DOHH2 (cell line): Measurements from ENCODE around the gene ST6GALNAC5.
"Not testable (repeated sequence)": the region's sequence is repeated elsewhere in the genome, so short reads cannot be mapped to it uniquely, and the experiment has no call there.

Experiments used
- H3F3A ChIP-seq: fragments of 200-600 bp; sonication (generic), shearing (Covaris generic); 2 replicates; pipeline ENCODE4 v1.6.0; 2016; ENCODE audit warnings: antibody characterized with exemption, mild to moderate bottlenecking; ENCODE audit not compliant: control insufficient read depth, insufficient read depth
- H3K27ac ChIP-seq: fragments of 200-600 bp; sonication (generic); 2 replicates; pipeline ENCODE4 v1.5.1; 2014; ENCODE audit warnings: low read depth, mild to moderate bottlenecking, low read length, moderate library complexity
- H3K27me3 ChIP-seq: fragments of 200-600 bp; sonication (generic); 2 replicates; pipeline ENCODE4 v1.6.1; 2014; ENCODE audit warnings: mild to moderate bottlenecking, low read length, mixed read lengths; ENCODE audit not compliant: control insufficient read depth
- H3K36me3 ChIP-seq: fragments of 200-600 bp; sonication (generic); 2 replicates; pipeline ENCODE4 v1.6.1; 2014; ENCODE audit warnings: mild to moderate bottlenecking, low read length, moderate library complexity, mixed read lengths; ENCODE audit not compliant: control insufficient read depth
- H3K4me1 ChIP-seq: fragments of 200-600 bp; sonication (generic); 2 replicates; pipeline ENCODE4 v1.6.1; 2014; ENCODE audit warnings: mild to moderate bottlenecking, low read length, mixed read lengths; ENCODE audit not compliant: control insufficient read depth
- H3K4me2 ChIP-seq: fragments of 200-600 bp; sonication (generic); 2 replicates; pipeline ENCODE4 v1.6.0; 2014; ENCODE audit warnings: mild to moderate bottlenecking, low read length, moderate library complexity
- H3K4me3 ChIP-seq: fragments of 200-600 bp; sonication (generic); 2 replicates; pipeline ENCODE4 v1.5.1; 2014; ENCODE audit warnings: mild to moderate bottlenecking, low read length, mixed read lengths
- H3K79me2 ChIP-seq: fragments of 200-600 bp; sonication (generic); 2 replicates; pipeline ENCODE4 v1.6.1; 2014; ENCODE audit warnings: mild to moderate bottlenecking, low read length, mixed read lengths; ENCODE audit not compliant: control insufficient read depth
- H3K9me2 ChIP-seq: fragments of 200-600 bp; sonication (generic); replicated peaks from 2 replicates; pipeline ENCODE4 v1.6.1; 2014; ENCODE audit warnings: mild to moderate bottlenecking, low read length, mixed read lengths; ENCODE audit not compliant: control insufficient read depth
- H3K9me3 ChIP-seq: fragments of 200-600 bp; sonication (generic); 2 replicates; pipeline ENCODE4 v1.6.1; 2014; ENCODE audit warnings: antibody characterized with exemption, low read length, mixed read lengths; ENCODE audit not compliant: control insufficient read depth, insufficient read depth
- H4K20me1 ChIP-seq: fragments of 200-600 bp; sonication (generic); 2 replicates; pipeline ENCODE4 v1.6.0; 2014; ENCODE audit warnings: low read depth, mild to moderate bottlenecking, antibody characterized with exemption, low read length, moderate library complexity; ENCODE audit not compliant: control insufficient read depth, insufficient read depth
- EZH2phosphoT487 ChIP-seq: fragments of 200-600 bp; sonication (generic); IDR thresholded peaks from 2 replicates; pipeline ENCODE4 v1.6.1; 2017; ENCODE audit warnings: borderline replicate concordance, mild to moderate bottlenecking, antibody characterized with exemption, low read length, moderate library complexity, mixed read lengths
- TF ChIP-seq, protein P1 (sequence below): fragments of 200-600 bp; sonication (generic); IDR thresholded peaks from one replicate; pipeline ENCODE4 v1.5.1; 2014; ENCODE audit warnings: antibody characterized with exemption, mild to moderate bottlenecking, low read depth, low read length; ENCODE audit not compliant: poor library complexity, severe bottlenecking

Gene ST6GALNAC5

DNA sequence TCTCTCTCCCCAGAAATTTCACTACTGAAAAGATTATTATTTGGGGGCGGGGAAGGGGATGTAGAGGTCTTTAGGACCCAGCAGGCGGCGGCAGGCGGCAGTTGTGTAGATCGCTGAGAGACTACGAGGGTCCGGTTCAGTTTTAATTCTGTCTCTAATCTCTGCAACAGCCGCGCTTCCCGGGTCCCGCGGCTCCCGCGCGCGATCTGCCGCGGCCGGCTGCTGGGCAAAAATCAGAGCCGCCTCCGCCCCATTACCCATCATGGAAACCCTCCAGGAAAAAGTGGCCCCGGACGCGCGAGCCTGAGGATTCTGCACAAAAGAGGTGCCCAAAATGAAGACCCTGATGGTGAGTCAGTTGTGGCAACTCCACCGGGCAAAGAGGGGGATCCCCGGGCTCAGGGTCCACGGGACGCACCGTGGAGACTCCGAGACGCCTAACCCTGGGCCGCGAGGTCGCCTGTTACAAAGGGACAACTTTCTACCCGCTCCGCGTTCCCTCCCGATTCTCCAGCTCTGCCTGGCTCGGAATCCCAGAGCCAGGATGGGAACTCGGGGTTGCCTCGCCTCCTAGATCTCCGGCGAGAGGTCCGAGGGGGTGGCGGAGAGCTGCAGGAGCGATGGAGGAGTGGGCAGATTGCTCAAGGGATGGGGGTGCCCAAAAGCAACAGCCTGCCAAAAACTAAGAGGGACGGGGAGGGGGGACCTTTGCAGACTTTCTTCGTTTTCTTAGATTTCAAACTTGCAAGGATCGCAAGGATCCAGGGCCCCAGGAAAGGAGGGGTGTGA is at the start of gene ST6GALNAC5:
TSS of gene ST6GALNAC5 (plus strand) at position 139 of the 789 bp plus-strand sequence.
- Histone ChIP-seq H3K9me3 (no peaks in the 10 kb centered on the region), H3K27me3 (no peaks in the 10 kb centered on the region), H3K4me2 (no peak within 1 kb of the TSS), H3K4me3 (no peak within 1 kb of the TSS), H3K27ac (no peak within 1 kb of the TSS), H4K20me1 (no peaks in the 10 kb centered on the region), H3K36me3 (no peaks in the 10 kb centered on the region), H3K4me1 (peaks cover 9% of the 10 kb centered on the region), H3F3A (no peaks in the 10 kb centered on the region), H3K9me2 (no peaks in the 10 kb centered on the region), H3K79me2 (no peaks in the 10 kb centered on the region)
- no peak for TF ChIP-seq EZH2phosphoT487
- TF ChIP-seq, protein P1, sequence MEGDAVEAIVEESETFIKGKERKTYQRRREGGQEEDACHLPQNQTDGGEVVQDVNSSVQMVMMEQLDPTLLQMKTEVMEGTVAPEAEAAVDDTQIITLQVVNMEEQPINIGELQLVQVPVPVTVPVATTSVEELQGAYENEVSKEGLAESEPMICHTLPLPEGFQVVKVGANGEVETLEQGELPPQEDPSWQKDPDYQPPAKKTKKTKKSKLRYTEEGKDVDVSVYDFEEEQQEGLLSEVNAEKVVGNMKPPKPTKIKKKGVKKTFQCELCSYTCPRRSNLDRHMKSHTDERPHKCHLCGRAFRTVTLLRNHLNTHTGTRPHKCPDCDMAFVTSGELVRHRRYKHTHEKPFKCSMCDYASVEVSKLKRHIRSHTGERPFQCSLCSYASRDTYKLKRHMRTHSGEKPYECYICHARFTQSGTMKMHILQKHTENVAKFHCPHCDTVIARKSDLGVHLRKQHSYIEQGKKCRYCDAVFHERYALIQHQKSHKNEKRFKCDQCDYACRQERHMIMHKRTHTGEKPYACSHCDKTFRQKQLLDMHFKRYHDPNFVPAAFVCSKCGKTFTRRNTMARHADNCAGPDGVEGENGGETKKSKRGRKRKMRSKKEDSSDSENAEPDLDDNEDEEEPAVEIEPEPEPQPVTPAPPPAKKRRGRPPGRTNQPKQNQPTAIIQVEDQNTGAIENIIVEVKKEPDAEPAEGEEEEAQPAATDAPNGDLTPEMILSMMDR = no peak

- H3K27me3 ChIP-seq = no peaks in the 10 kb centered on the region
- H3F3A ChIP-seq = no peaks in the 10 kb centered on the region
- H4K20me1 ChIP-seq = no peaks in the 10 kb centered on the region
- H3K36me3 ChIP-seq = no peaks in the 10 kb centered on the region
- H3K4me3 ChIP-seq = no peak overlapping the region
- no peak overlapping the region for H3K27ac ChIP-seq
- no peaks in the 10 kb centered on the region for H3K9me3 ChIP-seq
- no peaks in the 10 kb centered on the region for H3K9me2 ChIP-seq
- no peaks in the 10 kb centered on the region for H3K4me1 ChIP-seq
- TF ChIP-seq EZH2phosphoT487 = no peak
- TF ChIP-seq, protein P1 = no peak
- no peaks in the 10 kb centered on the region for H3K79me2 ChIP-seq
- no peak overlapping the region for H3K4me2 ChIP-seq
Observed at GRCh38 chr1:76820028-76820427, 47.3 kb upstream of the ST6GALNAC5 start.

GRCh38 chr1:76822961-76823360 is 44.3 kb upstream of the ST6GALNAC5 start:
- H3F3A ChIP-seq, H3K9me2 ChIP-seq, H3K4me2 ChIP-seq, H3K79me2 ChIP-seq, H3K4me1 ChIP-seq, H3K27ac ChIP-seq, H4K20me1 ChIP-seq, H3K9me3 ChIP-seq, H3K36me3 ChIP-seq, H3K4me3 ChIP-seq, H3K27me3 ChIP-seq: not testable (repeated sequence)

DNA sequence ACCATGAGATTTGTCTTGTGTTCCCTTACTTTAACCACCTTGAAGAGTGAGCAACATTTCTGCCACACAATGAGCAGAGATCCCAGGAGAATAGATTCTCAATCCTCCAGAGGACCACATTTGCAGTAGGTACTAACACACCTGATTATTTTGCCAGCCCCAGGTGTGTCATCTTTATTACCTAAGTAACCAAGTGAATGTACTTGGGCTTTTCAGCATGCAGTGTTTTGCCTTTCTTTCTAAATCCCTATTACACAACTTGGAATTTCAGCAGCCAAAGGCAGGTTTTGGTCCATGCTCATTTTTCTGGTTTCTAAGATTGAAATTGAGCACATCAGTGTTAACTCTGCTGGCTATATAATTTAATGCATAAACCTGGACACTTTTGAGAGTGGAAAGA is 43.2 kb upstream of the ST6GALNAC5 start:
- no peaks in the 10 kb centered on the region for H3K27me3 ChIP-seq
- H3K9me2 ChIP-seq = no peaks in the 10 kb centered on the region
- no peak for TF ChIP-seq EZH2phosphoT487
- TF ChIP-seq, protein P1 = no peak
- no peaks in the 10 kb centered on the region for H3K79me2 ChIP-seq
- H3K9me3 ChIP-seq = no peaks in the 10 kb centered on the region
- H3K27ac ChIP-seq = no peak overlapping the region
- H3F3A ChIP-seq = no peaks in the 10 kb centered on the region
- no peaks in the 10 kb centered on the region for H4K20me1 ChIP-seq
- H3K4me1 ChIP-seq = no peaks in the 10 kb centered on the region
- no peaks in the 10 kb centered on the region for H3K36me3 ChIP-seq
- no peak overlapping the region for H3K4me2 ChIP-seq
- no peak overlapping the region for H3K4me3 ChIP-seq
